PC-3 (cell line): ENCODE measurements around the gene TMEM185A.

ENCODE experiments used
- CTCF ChIP-seq: fragments of 300-600 bp; sonication (generic); conservative IDR thresholded peaks from 2 replicates; pipeline ENCODE4 v1.5.1; 2017; ENCODE audit warnings: antibody characterized with exemption, low read depth, mild to moderate bottlenecking, low read length
- EZH2 ChIP-seq: fragments of 300-600 bp; sonication (generic); IDR thresholded peaks from one replicate; pipeline ENCODE4 v1.6.1; 2017; ENCODE audit warnings: antibody characterized with exemption, mild to moderate bottlenecking, low read length; ENCODE audit not compliant: unreplicated experiment

DNA sequence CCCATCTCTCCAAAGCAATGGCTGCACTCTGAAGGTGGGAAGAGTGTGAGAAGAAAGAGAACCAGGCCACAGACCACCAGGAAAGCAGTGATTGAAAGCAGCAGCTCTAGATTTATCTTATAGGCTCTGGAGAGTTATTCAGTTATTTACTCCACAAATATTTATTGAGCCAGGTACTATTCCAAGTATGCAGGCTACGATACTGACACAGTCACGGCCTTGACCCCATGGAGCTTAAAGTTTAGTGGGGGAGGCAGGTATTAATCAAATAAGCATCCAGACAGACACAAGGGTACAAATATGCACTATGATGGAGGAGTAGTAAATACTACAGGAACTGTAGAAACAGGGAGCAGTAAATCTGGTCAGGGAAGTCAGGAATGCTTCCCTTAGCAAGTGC is 2.8 kb downstream of the TMEM185A start:
- TF ChIP-seq CTCF (no peak), EZH2 (no peak)
